Activated naive CD8-positive, alpha-beta T cell treated with anti-CD3 and anti-CD28 coated beads, Interleukin-2, amount 10 ng/mL, durations not matched to agents 7 days and 5 days (primary cell): Measurements from ENCODE around the gene KDM5B. TPM values are rescaled to one million over a fixed set of nuclear protein-coding genes. Genes with fewer than 3 reads are reported as not detected.

Experiments used
- ATAC-seq: fragments of 150-1000 bp; cut with Tn5 transposase; one replicate; pipeline ENCODE4 v1.10.0; 2021; ENCODE audit warnings: low read depth, moderate library complexity
- POLR2A ChIA-PET: fragments of 350-600 bp; sonication (Branson Sonifier 250); formaldehyde crosslinking; loops from one replicate; lab custom pipeline; 2021; ENCODE audit warnings: antibody characterized with exemption; lab: Charles Lee
- DNase-seq: peaks from one replicate; pipeline ENCODE4 v3.0.0; 2021
- H3K27ac Mint-ChIP-seq: one replicate; pipeline ENCODE4 v1.8.0; 2022; ENCODE audit warnings: mild to moderate bottlenecking, mixed read lengths
- H3K27me3 Mint-ChIP-seq: one replicate; pipeline ENCODE4 v1.8.0; 2022; ENCODE audit warnings: mild to moderate bottlenecking, moderate library complexity, mixed read lengths
- H3K36me3 Mint-ChIP-seq: one replicate; pipeline ENCODE4 v1.8.0; 2021; ENCODE audit warnings: mild to moderate bottlenecking, mixed read lengths
- H3K4me1 Mint-ChIP-seq: one replicate; pipeline ENCODE4 v1.8.0; 2021; ENCODE audit warnings: mixed read lengths
- H3K4me3 Mint-ChIP-seq: one replicate; pipeline ENCODE4 v1.8.0; 2022; ENCODE audit warnings: mild to moderate bottlenecking, moderate library complexity, mixed read lengths
- H3K9me3 Mint-ChIP-seq: one replicate; pipeline ENCODE4 v1.8.0; 2021; ENCODE audit warnings: mixed read lengths
- total RNA-seq, 2 experiments: library from RNA; stranded (reverse); gene quantifications; one replicate each; pipeline ENCODE4 v1.2.3, GENCODE V29; 2021

The KDM5B gene
- total RNA-seq, 2 experiments from 2014 or later: 45.2 to 55.5 TPM

GRCh38 chr1:202691816-202692215, 116.4 kb downstream of the KDM5B start:
- Mint-ChIP-seq H3K4me3 (no peak overlapping the region), H3K4me1 (no peaks in the 10 kb centered on the region), H3K27me3 (peaks cover 28% of the 10 kb centered on the region), H3K9me3 (no peaks in the 10 kb centered on the region), H3K36me3 (no peaks in the 10 kb centered on the region), H3K27ac (no peak overlapping the region)
- DNase-seq: no peak
- POLR2A ChIA-PET: no interaction called here
- no peak for ATAC-seq

GRCh38 chr1:202689493-202690342, 118.5 kb downstream of the KDM5B start:
- Mint-ChIP-seq H3K27ac (no peak overlapping the region), H3K36me3 (no peaks in the 10 kb centered on the region), H3K4me3 (no peak overlapping the region), H3K27me3 (peaks cover 14% of the 10 kb centered on the region), H3K9me3 (no peaks in the 10 kb centered on the region), H3K4me1 (no peaks in the 10 kb centered on the region)
- POLR2A ChIA-PET: no interaction called here
- ATAC-seq (no peak), DNase-seq (no peak)

- no peaks in the 10 kb centered on the region for H3K9me3 Mint-ChIP-seq
- no peak overlapping the region for H3K4me3 Mint-ChIP-seq
- DNase-seq: no peak
- H3K27ac Mint-ChIP-seq: no peak overlapping the region
- no peak for ATAC-seq
- H3K27me3 Mint-ChIP-seq: peaks cover 18% of the 10 kb centered on the region
- POLR2A ChIA-PET: no interaction called here
- H3K36me3 Mint-ChIP-seq: no peaks in the 10 kb centered on the region
- no peaks in the 10 kb centered on the region for H3K4me1 Mint-ChIP-seq
These were observed 119.1 kb downstream of the KDM5B start for GRCh38 chr1:202689082-202689481.

GRCh38 chr1:202688401-202688800, 119.8 kb downstream of the KDM5B start:
- ATAC-seq (no peak), DNase-seq (no peak)
- no peak overlapping the region for H3K27ac Mint-ChIP-seq
- H3K27me3 Mint-ChIP-seq: peaks cover 16% of the 10 kb centered on the region
- no peaks in the 10 kb centered on the region for H3K4me1 Mint-ChIP-seq
- H3K9me3 Mint-ChIP-seq: no peaks in the 10 kb centered on the region
- H3K4me3 Mint-ChIP-seq: no peak overlapping the region
- H3K36me3 Mint-ChIP-seq: no peaks in the 10 kb centered on the region
- POLR2A ChIA-PET: no interaction called here

GRCh38 chr1:202687798-202688197, 120.4 kb downstream of the KDM5B start:
- ATAC-seq (no peak), DNase-seq (no peak)
- H3K36me3 Mint-ChIP-seq: no peaks in the 10 kb centered on the region
- peaks cover 16% of the 10 kb centered on the region for H3K27me3 Mint-ChIP-seq
- POLR2A ChIA-PET: no interaction called here
- H3K27ac Mint-ChIP-seq: no peak overlapping the region
- no peak overlapping the region for H3K4me3 Mint-ChIP-seq
- H3K9me3 Mint-ChIP-seq: no peaks in the 10 kb centered on the region
- H3K4me1 Mint-ChIP-seq: no peaks in the 10 kb centered on the region

- Mint-ChIP-seq H3K4me3 (no peak overlapping the region), H3K4me1 (no peaks in the 10 kb centered on the region), H3K27me3 (peaks cover 16% of the 10 kb centered on the region), H3K36me3 (no peaks in the 10 kb centered on the region), H3K27ac (no peak overlapping the region), H3K9me3 (no peaks in the 10 kb centered on the region)
- ATAC-seq (no peak), DNase-seq (no peak)
- POLR2A ChIA-PET: no interaction called here
These were observed 120.9 kb downstream of the KDM5B start for GRCh38 chr1:202687370-202687769.

GRCh38 chr1:202685641-202686040, 122.6 kb downstream of the KDM5B start:
- no peak for ATAC-seq
- H3K27ac Mint-ChIP-seq: no peak overlapping the region
- POLR2A ChIA-PET: no interaction called here
- H3K4me1 Mint-ChIP-seq: no peaks in the 10 kb centered on the region
- peaks cover 16% of the 10 kb centered on the region for H3K27me3 Mint-ChIP-seq
- no peaks in the 10 kb centered on the region for H3K9me3 Mint-ChIP-seq
- H3K4me3 Mint-ChIP-seq: no peak overlapping the region
- no peaks in the 10 kb centered on the region for H3K36me3 Mint-ChIP-seq
- DNase-seq: no peak

GRCh38 chr1:202684716-202685115, 123.5 kb downstream of the KDM5B start:
- POLR2A ChIA-PET: no interaction called here
- Mint-ChIP-seq H3K4me3 (no peak overlapping the region), H3K27me3 (peaks cover 19% of the 10 kb centered on the region), H3K4me1 (no peaks in the 10 kb centered on the region), H3K36me3 (no peaks in the 10 kb centered on the region), H3K27ac (no peak overlapping the region), H3K9me3 (peaks cover 1% of the 10 kb centered on the region)
- ATAC-seq (no peak), DNase-seq (no peak)

GRCh38 chr1:202683029-202683428, 125.2 kb downstream of the KDM5B start:
- POLR2A ChIA-PET: no interaction called here
- no peaks in the 10 kb centered on the region for H3K36me3 Mint-ChIP-seq
- no peak overlapping the region for H3K4me3 Mint-ChIP-seq
- H3K9me3 Mint-ChIP-seq: peaks cover 7% of the 10 kb centered on the region
- H3K27ac Mint-ChIP-seq: no peak overlapping the region
- DNase-seq (no peak), ATAC-seq (no peak)
- peaks cover 26% of the 10 kb centered on the region for H3K27me3 Mint-ChIP-seq
- no peaks in the 10 kb centered on the region for H3K4me1 Mint-ChIP-seq

GRCh38 chr1:202682477-202682876, 125.7 kb downstream of the KDM5B start:
- no peak for DNase-seq
- no peak overlapping the region for H3K4me3 Mint-ChIP-seq
- POLR2A ChIA-PET: no interaction called here
- no peaks in the 10 kb centered on the region for H3K36me3 Mint-ChIP-seq
- no peak for ATAC-seq
- no peaks in the 10 kb centered on the region for H3K4me1 Mint-ChIP-seq
- no peak overlapping the region for H3K27ac Mint-ChIP-seq
- H3K27me3 Mint-ChIP-seq: peaks cover 26% of the 10 kb centered on the region
- H3K9me3 Mint-ChIP-seq: peaks cover 7% of the 10 kb centered on the region

- POLR2A ChIA-PET: no interaction called here
- DNase-seq (no peak), ATAC-seq (no peak)
- Mint-ChIP-seq H3K36me3 (no peaks in the 10 kb centered on the region), H3K9me3 (peaks cover 7% of the 10 kb centered on the region), H3K4me1 (no peaks in the 10 kb centered on the region), H3K27me3 (peaks cover 25% of the 10 kb centered on the region), H3K27ac (no peak overlapping the region), H3K4me3 (no peak overlapping the region)
These were observed 126.3 kb downstream of the KDM5B start for GRCh38 chr1:202681736-202682420.

- H3K27me3 Mint-ChIP-seq: peaks cover 26% of the 10 kb centered on the region
- no peak overlapping the region for H3K4me3 Mint-ChIP-seq
- no peak overlapping the region for H3K27ac Mint-ChIP-seq
- peaks cover 7% of the 10 kb centered on the region for H3K9me3 Mint-ChIP-seq
- H3K36me3 Mint-ChIP-seq: no peaks in the 10 kb centered on the region
- ATAC-seq: no peak
- POLR2A ChIA-PET: no interaction called here
- no peaks in the 10 kb centered on the region for H3K4me1 Mint-ChIP-seq
- DNase-seq: no peak
These were observed 127.5 kb downstream of the KDM5B start for GRCh38 chr1:202680586-202681352.

- no peak for DNase-seq
- Mint-ChIP-seq H3K36me3 (no peaks in the 10 kb centered on the region), H3K4me3 (no peak overlapping the region), H3K27me3 (peaks cover 26% of the 10 kb centered on the region), H3K9me3 (peaks cover 7% of the 10 kb centered on the region), H3K4me1 (no peaks in the 10 kb centered on the region), H3K27ac (no peak overlapping the region)
- POLR2A ChIA-PET: interaction anchor here (0.6 kb wide), 1 partner anchor 101 kb away, joined by 3 read pairs; no protein-coding TSS in a partner anchor
- no peak for ATAC-seq
These were observed 128.6 kb downstream of the KDM5B start for GRCh38 chr1:202679406-202680177.
